ENCODE results near the gene SLC38A9.

DNA sequence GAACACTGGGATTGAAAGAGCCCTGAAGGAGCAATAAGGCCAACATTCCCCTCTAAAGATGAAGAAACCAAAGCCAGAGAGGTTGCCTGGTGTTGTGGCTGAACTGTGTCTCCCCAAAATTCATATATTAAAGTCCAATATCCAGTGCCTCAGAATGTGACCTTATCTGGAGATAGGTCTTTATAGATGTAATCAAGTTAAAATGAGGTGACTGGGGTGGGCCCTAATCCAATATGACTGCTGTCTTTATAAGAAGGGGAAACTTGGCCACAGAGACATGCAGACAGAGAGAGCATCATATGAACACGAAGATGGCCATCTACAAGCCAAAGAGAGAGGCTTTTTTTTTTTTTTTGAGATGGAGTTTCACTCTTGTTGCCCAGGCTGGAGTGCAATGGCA, 110.5 kb downstream of the SLC38A9 start:
- no peak for TF ChIP-seq EZH2 (IDR thresholded peaks at IDR 0.05; ENCODE audit: borderline replicate concordance, low read length)
- TF ChIP-seq, protein P1, sequence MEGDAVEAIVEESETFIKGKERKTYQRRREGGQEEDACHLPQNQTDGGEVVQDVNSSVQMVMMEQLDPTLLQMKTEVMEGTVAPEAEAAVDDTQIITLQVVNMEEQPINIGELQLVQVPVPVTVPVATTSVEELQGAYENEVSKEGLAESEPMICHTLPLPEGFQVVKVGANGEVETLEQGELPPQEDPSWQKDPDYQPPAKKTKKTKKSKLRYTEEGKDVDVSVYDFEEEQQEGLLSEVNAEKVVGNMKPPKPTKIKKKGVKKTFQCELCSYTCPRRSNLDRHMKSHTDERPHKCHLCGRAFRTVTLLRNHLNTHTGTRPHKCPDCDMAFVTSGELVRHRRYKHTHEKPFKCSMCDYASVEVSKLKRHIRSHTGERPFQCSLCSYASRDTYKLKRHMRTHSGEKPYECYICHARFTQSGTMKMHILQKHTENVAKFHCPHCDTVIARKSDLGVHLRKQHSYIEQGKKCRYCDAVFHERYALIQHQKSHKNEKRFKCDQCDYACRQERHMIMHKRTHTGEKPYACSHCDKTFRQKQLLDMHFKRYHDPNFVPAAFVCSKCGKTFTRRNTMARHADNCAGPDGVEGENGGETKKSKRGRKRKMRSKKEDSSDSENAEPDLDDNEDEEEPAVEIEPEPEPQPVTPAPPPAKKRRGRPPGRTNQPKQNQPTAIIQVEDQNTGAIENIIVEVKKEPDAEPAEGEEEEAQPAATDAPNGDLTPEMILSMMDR (IDR thresholded peaks at IDR 0.05; ENCODE audit: low read length), result no peak

All from OCI-LY1 (cell line).